A673 (cell line): ENCODE measurements around the gene CELF4. TPM values are rescaled to one million over a fixed set of nuclear protein-coding genes. Genes with fewer than 3 reads are reported as not detected.

ENCODE experiments used
- BruUV-seq: library from RNA; stranded (reverse); fragments of 400-500 nt; replicated peaks from 2 replicates; lab custom pipeline; 2021; lab: Mats Ljungman, UMichigan
- CTCF ChIA-PET: fragments of 300-600 bp; sonication (Branson Sonifier 250); formaldehyde crosslinking; loops from one replicate; lab custom pipeline; 2022; ENCODE audit warnings: antibody characterized with exemption; lab: Charles Lee
- POLR2A ChIA-PET: fragments of 300-600 bp; sonication (Branson Sonifier 250); formaldehyde crosslinking; loops from one replicate; lab custom pipeline; 2022; ENCODE audit warnings: antibody characterized with exemption; ENCODE audit not compliant: low non-redundant PET; lab: Charles Lee
- DNase-seq: peaks from one replicate; pipeline ENCODE4 v3.0.0-alpha.2; 2015; ENCODE audit warnings: low spot score
- H3K27ac ChIP-seq: fragments of 200-600 bp; sonication (generic); 2 replicates; pipeline ENCODE4 v1.5.1; 2016; ENCODE audit warnings: mixed run types, low read depth, mild to moderate bottlenecking, mixed read lengths, antibody characterized with exemption, low read length; ENCODE audit not compliant: poor library complexity, severe bottlenecking
- H3K27me3 ChIP-seq: fragments of 200-600 bp; sonication (generic); replicated peaks from 2 replicates; pipeline ENCODE4 v1.6.1; 2017; ENCODE audit warnings: mixed run types, low read depth, mild to moderate bottlenecking, mixed read lengths, antibody characterized with exemption, low read length; ENCODE audit not compliant: insufficient read depth, poor library complexity
- H3K36me3 ChIP-seq: fragments of 200-600 bp; sonication (generic); 2 replicates; pipeline ENCODE4 v1.6.1; 2016; ENCODE audit warnings: mixed run types, mild to moderate bottlenecking, mixed read lengths, antibody characterized with exemption, low read length; ENCODE audit not compliant: insufficient read depth, poor library complexity, severe bottlenecking
- H3K4me1 ChIP-seq: fragments of 200-600 bp; sonication (generic); 2 replicates; pipeline ENCODE4 v1.6.1; 2017; ENCODE audit warnings: mixed run types, mild to moderate bottlenecking, mixed read lengths, antibody characterized with exemption, low read length; ENCODE audit not compliant: insufficient read depth, poor library complexity, severe bottlenecking
- H3K4me3 ChIP-seq: fragments of 200-600 bp; sonication (generic); 2 replicates; pipeline ENCODE4 v1.5.1; 2016; ENCODE audit warnings: low read depth, mixed run types, mild to moderate bottlenecking, mixed read lengths, low read length; ENCODE audit not compliant: poor library complexity, severe bottlenecking
- H3K9me3 ChIP-seq: fragments of 200-600 bp; sonication (generic); 2 replicates; pipeline ENCODE4 v1.6.1; 2016; ENCODE audit warnings: mixed run types, low read depth, mild to moderate bottlenecking, mixed read lengths, antibody characterized with exemption, low read length; ENCODE audit not compliant: poor library complexity, severe bottlenecking
- EZH2 ChIP-seq: fragments of 200-600 bp; sonication (generic); IDR thresholded peaks from 2 replicates; pipeline ENCODE4 v1.6.1; 2017; ENCODE audit warnings: borderline replicate concordance, low read depth, mild to moderate bottlenecking, mixed read lengths, antibody characterized with exemption, low read length; ENCODE audit not compliant: poor library complexity, severe bottlenecking
- intact Hi-C: fragments of 100-400 bp; cut with micrococcal nuclease; formaldehyde crosslinking; loops from one replicate; pipeline ENCODE4 v1.10.0; 2022; ENCODE audit not compliant: unreplicated experiment
- total RNA-seq: library from RNA; stranded (reverse); gene quantifications from 2 replicates; pipeline ENCODE4 v1.2.3, GENCODE V29; 2021
- TF ChIP-seq, protein P1 (sequence below): fragments of 300-800, 200-600 bp; sonication (generic); conservative IDR thresholded peaks from 2 replicates; pipeline ENCODE4 v1.5.1; 2017; ENCODE audit warnings: low read depth, mild to moderate bottlenecking, antibody characterized with exemption, low read length, moderate library complexity, mixed read lengths

The CELF4 gene
- total RNA-seq, 1 experiment from 2014 or later = not detected

GRCh38 chr18:37412829-37413228 lies 152.8 kb downstream of the CELF4 start:
- H3K9me3 ChIP-seq = no peaks in the 10 kb centered on the region
- H3K27me3 ChIP-seq = no peaks in the 10 kb centered on the region
- intact Hi-C loops = no loop called here
- BruUV-seq = no TSS peak
- ChIA-PET CTCF (no interaction called here), POLR2A (no interaction called here)
- H3K27ac ChIP-seq = no peak overlapping the region
- H3K4me3 ChIP-seq = no peak overlapping the region
- TF ChIP-seq, protein P1, sequence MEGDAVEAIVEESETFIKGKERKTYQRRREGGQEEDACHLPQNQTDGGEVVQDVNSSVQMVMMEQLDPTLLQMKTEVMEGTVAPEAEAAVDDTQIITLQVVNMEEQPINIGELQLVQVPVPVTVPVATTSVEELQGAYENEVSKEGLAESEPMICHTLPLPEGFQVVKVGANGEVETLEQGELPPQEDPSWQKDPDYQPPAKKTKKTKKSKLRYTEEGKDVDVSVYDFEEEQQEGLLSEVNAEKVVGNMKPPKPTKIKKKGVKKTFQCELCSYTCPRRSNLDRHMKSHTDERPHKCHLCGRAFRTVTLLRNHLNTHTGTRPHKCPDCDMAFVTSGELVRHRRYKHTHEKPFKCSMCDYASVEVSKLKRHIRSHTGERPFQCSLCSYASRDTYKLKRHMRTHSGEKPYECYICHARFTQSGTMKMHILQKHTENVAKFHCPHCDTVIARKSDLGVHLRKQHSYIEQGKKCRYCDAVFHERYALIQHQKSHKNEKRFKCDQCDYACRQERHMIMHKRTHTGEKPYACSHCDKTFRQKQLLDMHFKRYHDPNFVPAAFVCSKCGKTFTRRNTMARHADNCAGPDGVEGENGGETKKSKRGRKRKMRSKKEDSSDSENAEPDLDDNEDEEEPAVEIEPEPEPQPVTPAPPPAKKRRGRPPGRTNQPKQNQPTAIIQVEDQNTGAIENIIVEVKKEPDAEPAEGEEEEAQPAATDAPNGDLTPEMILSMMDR = no peak
- TF ChIP-seq EZH2 = no peak
- H3K4me1 ChIP-seq = no peaks in the 10 kb centered on the region
- DNase-seq = no peak
- no peaks in the 10 kb centered on the region for H3K36me3 ChIP-seq

DNA sequence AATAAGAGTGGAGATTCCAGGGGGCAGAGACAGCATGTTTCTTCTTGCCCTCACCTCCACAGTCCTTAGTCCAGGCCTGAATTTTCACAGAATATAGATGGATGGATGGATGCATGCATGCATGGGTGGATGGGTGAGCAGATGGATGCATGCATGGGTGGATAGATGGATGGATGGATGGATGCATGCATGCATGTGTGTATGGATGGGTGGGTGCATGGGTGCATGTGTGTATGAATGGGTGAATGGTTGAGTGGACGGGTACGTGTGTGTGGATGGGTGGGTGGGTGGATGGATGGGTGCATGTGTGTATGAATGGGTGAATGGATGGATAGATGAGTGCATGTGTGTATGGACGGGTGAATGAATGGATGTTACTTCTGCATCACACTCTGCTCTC lies 153.3 kb downstream of the CELF4 start:
- BruUV-seq = no TSS peak
- Histone ChIP-seq H3K9me3 (no peaks in the 10 kb centered on the region), H3K36me3 (no peaks in the 10 kb centered on the region), H3K27me3 (no peaks in the 10 kb centered on the region), H3K27ac (no peak overlapping the region), H3K4me1 (no peaks in the 10 kb centered on the region), H3K4me3 (no peak overlapping the region)
- intact Hi-C loops = no loop called here
- ChIA-PET POLR2A (no interaction called here), CTCF (no interaction called here)
- DNase-seq = no peak
- TF ChIP-seq, protein P1 = no peak
- no peak for TF ChIP-seq EZH2

GRCh38 chr18:37409878-37410277 lies 155.7 kb downstream of the CELF4 start:
- no peaks in the 10 kb centered on the region for H3K9me3 ChIP-seq
- no peak for DNase-seq
- H3K4me3 ChIP-seq = no peak overlapping the region
- no TSS peak for BruUV-seq
- H3K4me1 ChIP-seq = no peaks in the 10 kb centered on the region
- intact Hi-C loops = no loop called here
- ChIA-PET CTCF (no interaction called here), POLR2A (no interaction called here)
- TF ChIP-seq, protein P1 = no peak
- no peak for TF ChIP-seq EZH2
- H3K27ac ChIP-seq = no peak overlapping the region
- H3K36me3 ChIP-seq = no peaks in the 10 kb centered on the region
- no peaks in the 10 kb centered on the region for H3K27me3 ChIP-seq
